ENCODE results near the gene CLDN6.

GRCh38 chr16:2988590-2989099 lies 29.3 kb downstream of the CLDN6 start:
- no peak for TF ChIP-seq CTCF (IDR thresholded peaks at IDR 0.05)
- no peak for TF ChIP-seq POLR2A (IDR thresholded peaks at IDR 0.05)

Measured in right lobe of liver (tissue), 4 donors.